ENCODE data around the gene LRRC52.

GRCh38 chr1:165560883-165561656 lies 17.3 kb downstream of the LRRC52 start:
- TF ChIP-seq POLR2AphosphoS5 (IDR thresholded peaks at IDR 0.05) (no peak), CTCF (IDR thresholded peaks at IDR 0.05) (no peak), POLR2A (IDR thresholded peaks at IDR 0.05) (no peak)

All from suprapubic skin (tissue), 4 donors.